Body of pancreas (tissue), 4 donors: ENCODE results near the gene GPATCH1.

Experiments
- POLR2A ChIP-seq, 3 donors: fragments of 450-650 bp; IDR thresholded peaks; one replicate each; pipeline ENCODE4 v1.6.1; 2016; ENCODE audit warnings: antibody characterized with exemption in 3 of 3, mild to moderate bottlenecking in 2 of 3
- TF ChIP-seq, protein P1 (sequence below), 7 experiments: fragments of 450-650 bp in 4 of 7; fragments of 200-600 bp in 3 of 7; sonication (generic) in 3 of 7; IDR thresholded peaks; one replicate each; pipeline ENCODE4 v1.5.1; 2016 to 2019; ENCODE audit warnings: antibody characterized with exemption in 7 of 7

- TF ChIP-seq POLR2A (IDR thresholded peaks at IDR 0.05) = no peak
- TF ChIP-seq, protein P1, sequence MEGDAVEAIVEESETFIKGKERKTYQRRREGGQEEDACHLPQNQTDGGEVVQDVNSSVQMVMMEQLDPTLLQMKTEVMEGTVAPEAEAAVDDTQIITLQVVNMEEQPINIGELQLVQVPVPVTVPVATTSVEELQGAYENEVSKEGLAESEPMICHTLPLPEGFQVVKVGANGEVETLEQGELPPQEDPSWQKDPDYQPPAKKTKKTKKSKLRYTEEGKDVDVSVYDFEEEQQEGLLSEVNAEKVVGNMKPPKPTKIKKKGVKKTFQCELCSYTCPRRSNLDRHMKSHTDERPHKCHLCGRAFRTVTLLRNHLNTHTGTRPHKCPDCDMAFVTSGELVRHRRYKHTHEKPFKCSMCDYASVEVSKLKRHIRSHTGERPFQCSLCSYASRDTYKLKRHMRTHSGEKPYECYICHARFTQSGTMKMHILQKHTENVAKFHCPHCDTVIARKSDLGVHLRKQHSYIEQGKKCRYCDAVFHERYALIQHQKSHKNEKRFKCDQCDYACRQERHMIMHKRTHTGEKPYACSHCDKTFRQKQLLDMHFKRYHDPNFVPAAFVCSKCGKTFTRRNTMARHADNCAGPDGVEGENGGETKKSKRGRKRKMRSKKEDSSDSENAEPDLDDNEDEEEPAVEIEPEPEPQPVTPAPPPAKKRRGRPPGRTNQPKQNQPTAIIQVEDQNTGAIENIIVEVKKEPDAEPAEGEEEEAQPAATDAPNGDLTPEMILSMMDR (IDR thresholded peaks at IDR 0.05) = no peak
These were observed 6.0 kb downstream of the GPATCH1 start for GRCh38 chr19:33086955-33087354.
